Germinal center (tissue), 1 donor: ENCODE data around the gene CHN2.
A peak's percentile ranks its signal among the peaks of the same experiment; 100 is the strongest.
"Not testable (repeated sequence)": the region's sequence is repeated elsewhere in the genome, so short reads cannot be mapped to it uniquely, and the experiment has no call there.

ENCODE experiments used
- DNase-seq: peaks from one replicate; pipeline ENCODE4 v3.0.0; 2012; ENCODE audit warnings: mixed read lengths, low spot score

CHN2 gene

GRCh38 chr7:29499932-29500331 lies 305.4 kb downstream of the CHN2 start:
- DNase-seq: no peak

- no peak for DNase-seq
These were observed 306.1 kb downstream of the CHN2 start for GRCh38 chr7:29500719-29501118.

- peak; percentile 11 for DNase-seq
These were observed 307.6 kb downstream of the CHN2 start for GRCh38 chr7:29502133-29502532.

GRCh38 chr7:29505931-29506330 lies 311.4 kb downstream of the CHN2 start:
- DNase-seq: no peak

DNA sequence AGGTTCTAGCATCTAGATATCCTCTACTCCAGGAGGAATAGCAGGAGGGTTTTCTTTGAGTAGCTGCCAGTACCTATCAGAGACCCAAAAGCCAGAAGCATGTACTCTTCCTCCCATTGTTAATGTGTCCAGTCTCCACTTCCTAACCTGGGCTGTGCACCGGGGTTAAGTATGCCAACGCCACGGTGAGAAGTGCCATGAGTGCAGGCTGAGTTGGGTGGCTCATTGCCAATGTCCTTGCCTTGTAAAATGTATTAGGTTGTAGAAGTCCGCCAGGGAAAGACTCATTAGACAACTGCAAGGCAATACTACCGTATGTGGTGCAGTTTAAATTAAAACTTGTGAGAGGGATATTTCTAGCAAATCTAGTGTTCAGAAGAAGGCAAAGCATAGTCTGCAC lies 314.0 kb downstream of the CHN2 start:
- no peak for DNase-seq

- no peak for DNase-seq
These were observed 315.5 kb downstream of the CHN2 start for GRCh38 chr7:29510028-29510427.

DNA sequence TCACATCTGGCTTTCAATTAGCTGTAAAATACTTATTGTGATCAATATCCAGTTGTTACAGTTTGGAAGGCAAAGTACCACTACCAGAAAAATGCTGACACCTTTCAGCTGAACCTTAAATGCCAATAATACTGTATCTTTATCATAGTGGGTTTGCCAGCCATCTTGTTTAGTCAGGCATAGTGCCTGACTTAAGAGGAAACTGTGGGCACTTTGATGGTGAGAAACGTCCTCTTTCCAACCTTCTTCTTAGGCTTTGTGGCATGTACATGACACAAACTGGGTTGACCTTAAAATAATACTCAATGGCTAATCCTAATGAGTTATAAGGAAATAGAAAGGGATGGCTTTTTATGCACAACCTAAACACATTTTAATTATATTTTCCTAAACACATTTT lies 316.8 kb downstream of the CHN2 start:
- no peak for DNase-seq

DNA sequence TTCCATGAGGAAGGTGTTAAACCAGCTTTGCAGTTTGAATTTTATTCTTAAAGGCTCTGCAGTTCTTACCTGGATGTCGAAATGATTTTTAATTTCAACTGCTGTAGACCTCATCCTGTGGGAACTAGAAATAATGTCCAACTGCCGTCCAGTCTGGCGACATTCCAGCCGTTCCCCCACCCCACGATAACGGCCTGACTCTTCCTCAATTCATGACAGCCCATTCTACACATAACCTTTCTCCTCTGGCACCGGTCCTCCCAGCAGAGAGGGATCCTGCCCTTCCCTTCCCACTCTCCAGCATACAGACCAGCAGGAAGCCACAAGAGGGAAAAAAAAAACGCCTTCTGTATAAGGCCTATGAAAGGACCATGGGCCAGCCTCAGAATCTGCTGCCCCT lies 317.3 kb downstream of the CHN2 start:
- DNase-seq: no peak

- DNase-seq: no peak
These were observed 321.9 kb downstream of the CHN2 start for GRCh38 chr7:29516491-29516890.

- no peak for DNase-seq
These were observed 324.0 kb downstream of the CHN2 start for GRCh38 chr7:29518616-29519015.

GRCh38 chr7:29523728-29524127 lies 329.2 kb downstream of the CHN2 start:
- DNase-seq: no peak

DNA sequence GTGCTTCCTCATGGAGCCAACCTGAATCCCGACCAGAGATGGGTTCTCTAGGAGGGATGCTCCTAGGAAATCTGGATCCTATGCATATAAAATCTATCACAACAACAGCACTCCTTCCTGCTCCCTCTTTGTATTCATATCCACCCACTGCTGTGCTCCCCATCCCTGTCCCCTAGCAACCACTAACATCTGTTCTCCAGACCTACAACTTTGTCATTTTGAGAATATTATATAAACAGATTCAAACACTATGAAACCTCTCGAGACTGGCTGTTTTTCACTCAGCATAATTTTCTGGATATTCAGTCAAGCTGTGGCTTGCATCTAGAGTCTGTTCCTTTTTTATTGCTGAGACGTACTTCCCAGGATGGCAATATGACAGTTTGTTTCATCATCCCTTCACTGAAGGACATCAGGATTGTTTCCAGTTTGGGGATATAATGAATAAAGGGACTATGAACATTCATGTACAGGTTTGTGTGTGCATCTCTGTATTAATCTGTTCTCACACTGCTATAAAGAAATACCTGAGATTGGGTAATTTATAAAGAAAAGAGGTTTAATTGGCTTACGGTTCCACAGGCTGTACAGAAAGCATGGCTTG lies 333.0 kb downstream of the CHN2 start:
- DNase-seq: no peak

DNA sequence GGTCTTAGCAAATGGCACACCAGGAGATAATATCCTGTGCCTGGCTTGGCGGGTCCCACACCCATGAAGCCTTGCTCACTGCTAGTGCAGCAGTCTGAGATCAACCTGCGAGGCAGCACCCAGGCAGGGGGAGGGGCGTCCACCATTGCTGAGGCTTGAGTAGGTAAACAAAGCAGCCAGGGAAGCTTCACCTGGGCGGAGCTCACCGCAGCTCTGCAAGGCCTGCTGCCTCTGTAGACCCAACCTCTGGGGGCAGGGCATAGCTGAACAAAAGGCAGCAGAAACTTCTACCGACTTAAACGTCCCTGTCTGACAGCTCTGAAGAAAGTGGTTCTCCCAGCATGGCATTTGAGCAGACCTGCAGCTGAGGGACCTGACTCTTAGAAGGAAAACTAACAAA lies 334.0 kb downstream of the CHN2 start:
- not testable (repeated sequence) for DNase-seq
